Measurements from ENCODE around the gene P4HA2. TPM values are rescaled to one million over a fixed set of nuclear protein-coding genes. Genes with fewer than 3 reads are reported as not detected.

The P4HA2 gene
- polyA plus RNA-seq, 1 donor: 34.8 TPM

Other genes with a start within 250 kb of the P4HA2 start
- gene ACSL6, start 216.2 kb downstream of the P4HA2 start, polyA plus RNA-seq: 2.9 TPM
- not detected for gene IL3, start 167.2 kb downstream of the P4HA2 start, polyA plus RNA-seq
- gene CSF2, start 154.1 kb downstream of the P4HA2 start, polyA plus RNA-seq: not detected
- 17.9 TPM for gene PDLIM4, start 29.8 kb upstream of the P4HA2 start, polyA plus RNA-seq
- gene SLC22A4, start 66.5 kb upstream of the P4HA2 start, polyA plus RNA-seq: 9.6 TPM
- 35.1 TPM for gene SLC22A5, start 141.9 kb upstream of the P4HA2 start, polyA plus RNA-seq

All from large intestine (tissue), 1 donor.